ENCODE data around the gene TNFRSF6B.

TNFRSF6B gene

DNA sequence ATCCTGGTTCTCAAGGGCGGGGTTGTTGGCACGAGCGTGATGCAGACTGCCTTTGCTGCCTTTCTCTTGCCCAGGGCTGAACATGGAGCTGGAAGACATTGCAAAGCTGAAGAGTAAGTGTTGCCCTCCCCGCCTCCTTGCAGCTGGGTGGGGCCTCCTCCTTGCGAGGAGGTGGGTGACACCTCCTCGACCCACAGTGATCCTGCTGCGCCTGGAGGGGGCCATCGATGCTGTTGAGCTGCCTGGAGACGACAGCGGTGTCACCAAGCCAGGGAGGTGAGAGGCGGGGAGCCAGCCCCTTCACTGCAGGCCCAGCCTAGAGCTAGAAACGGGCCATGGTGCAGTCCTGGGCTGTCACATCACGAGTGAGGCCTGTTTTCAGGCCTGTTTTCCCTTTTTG is 18.4 kb upstream of the TNFRSF6B start:
- DNase-seq (ENCODE audit: extremely low spot score): no peak
- POLR2A ChIA-PET: no interaction called here
- TF ChIP-seq, protein P1, sequence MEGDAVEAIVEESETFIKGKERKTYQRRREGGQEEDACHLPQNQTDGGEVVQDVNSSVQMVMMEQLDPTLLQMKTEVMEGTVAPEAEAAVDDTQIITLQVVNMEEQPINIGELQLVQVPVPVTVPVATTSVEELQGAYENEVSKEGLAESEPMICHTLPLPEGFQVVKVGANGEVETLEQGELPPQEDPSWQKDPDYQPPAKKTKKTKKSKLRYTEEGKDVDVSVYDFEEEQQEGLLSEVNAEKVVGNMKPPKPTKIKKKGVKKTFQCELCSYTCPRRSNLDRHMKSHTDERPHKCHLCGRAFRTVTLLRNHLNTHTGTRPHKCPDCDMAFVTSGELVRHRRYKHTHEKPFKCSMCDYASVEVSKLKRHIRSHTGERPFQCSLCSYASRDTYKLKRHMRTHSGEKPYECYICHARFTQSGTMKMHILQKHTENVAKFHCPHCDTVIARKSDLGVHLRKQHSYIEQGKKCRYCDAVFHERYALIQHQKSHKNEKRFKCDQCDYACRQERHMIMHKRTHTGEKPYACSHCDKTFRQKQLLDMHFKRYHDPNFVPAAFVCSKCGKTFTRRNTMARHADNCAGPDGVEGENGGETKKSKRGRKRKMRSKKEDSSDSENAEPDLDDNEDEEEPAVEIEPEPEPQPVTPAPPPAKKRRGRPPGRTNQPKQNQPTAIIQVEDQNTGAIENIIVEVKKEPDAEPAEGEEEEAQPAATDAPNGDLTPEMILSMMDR (IDR thresholded peaks at IDR 0.05; ENCODE audit: control extremely low read depth, extremely low read depth, low read depth, missing control alignments): no peak
- CTCF ChIA-PET: no interaction called here

DNA sequence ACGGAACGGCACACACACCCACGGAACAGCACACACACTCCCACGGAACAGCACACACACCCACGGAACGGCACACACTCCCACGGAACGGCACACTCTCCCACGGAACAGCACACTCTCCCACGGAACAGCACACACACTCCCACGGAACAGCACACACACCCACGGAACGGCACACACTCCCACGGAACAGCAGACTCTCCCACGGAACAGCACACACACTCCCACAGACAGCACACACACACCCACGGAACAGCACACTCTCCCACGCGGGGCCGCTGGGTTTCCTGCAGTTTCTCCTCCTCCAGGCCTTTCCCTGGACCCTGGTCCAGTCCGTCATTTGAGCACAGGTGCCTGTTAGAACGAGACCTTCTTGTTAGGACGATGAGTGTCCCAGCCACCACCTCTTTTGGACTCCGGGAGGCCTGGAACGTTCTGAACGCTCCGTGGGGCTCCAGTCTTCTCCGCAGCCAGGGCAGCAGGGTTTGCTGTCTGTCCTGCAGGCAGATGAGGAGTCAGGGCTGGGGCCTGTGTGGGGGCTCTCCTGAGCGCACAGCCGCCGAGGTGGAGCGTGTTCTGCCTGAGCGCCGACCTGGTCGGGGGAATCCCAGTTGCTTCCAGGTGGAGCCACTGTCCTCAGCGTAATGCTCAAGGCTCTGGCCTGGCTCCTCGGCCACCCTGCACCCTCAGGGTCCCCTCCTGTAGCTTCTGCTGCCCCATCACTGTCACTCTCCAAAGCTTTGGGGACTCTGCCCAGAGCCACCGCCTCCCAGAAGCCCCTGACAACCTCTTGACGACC is 17.6 kb upstream of the TNFRSF6B start:
- TF ChIP-seq, protein P1 (IDR thresholded peaks at IDR 0.05; ENCODE audit: control extremely low read depth, extremely low read depth, low read depth, missing control alignments): no peak
- ChIA-PET POLR2A (no interaction called here), CTCF (interaction anchor here (1.0 kb wide), 1 partner anchor 10 kb away, joined by 3 read pairs; no protein-coding TSS in a partner anchor)
- DNase-seq (ENCODE audit: extremely low spot score): no peak

DNA sequence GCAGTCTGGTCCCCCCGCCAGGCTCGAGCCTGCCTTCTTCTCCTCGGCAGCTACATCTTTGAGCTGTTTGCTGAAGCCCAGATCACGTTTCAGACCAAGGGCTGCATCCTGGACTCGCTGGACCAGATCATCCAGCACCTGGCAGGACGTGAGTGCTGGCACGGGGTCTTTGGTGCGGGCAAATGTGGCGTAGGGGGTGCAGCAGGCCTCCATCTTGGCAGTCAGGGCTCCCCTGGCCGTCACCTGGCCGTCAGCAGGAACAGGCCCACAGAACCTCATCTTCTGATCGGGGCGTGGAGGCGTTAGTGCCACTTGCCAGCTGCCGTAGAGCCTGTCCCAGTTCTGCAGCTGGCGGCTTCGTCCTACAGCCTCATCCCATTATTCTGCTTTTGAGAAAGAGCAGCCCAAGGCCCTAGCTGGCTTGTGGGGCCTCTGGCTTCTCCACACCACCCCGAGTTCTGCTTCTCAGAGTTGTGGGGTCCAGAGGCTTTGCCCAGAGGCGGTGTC is 16.6 kb upstream of the TNFRSF6B start:
- POLR2A ChIA-PET: no interaction called here
- CTCF ChIA-PET: interaction anchor here (1.0 kb wide), 1 partner anchor 11 kb away, joined by 3 read pairs; no protein-coding TSS in a partner anchor
- TF ChIP-seq, protein P1 (IDR thresholded peaks at IDR 0.05; ENCODE audit: control extremely low read depth, extremely low read depth, low read depth, missing control alignments): no peak
- no peak for DNase-seq (ENCODE audit: extremely low spot score)

DNA sequence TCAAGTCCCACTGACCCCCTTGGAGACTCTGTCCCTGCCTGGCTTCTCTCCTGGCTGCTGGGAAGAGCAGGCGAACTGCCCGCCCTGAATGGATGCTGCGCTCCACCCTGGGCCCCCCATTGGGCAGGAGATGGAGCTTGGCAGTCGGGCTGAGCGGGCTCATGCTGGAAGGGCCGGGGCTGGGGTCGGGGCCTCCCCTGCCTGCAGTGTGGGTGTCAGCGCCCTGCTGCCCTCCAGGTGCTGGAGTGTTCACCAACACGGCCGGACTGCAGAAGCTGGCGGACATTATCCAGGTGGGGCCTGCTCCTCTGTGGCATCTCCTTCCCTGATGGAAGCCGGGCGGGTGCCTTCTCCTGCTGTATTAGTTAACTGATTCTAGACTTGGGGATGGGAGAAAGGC is 16.0 kb upstream of the TNFRSF6B start:
- no peak for DNase-seq (ENCODE audit: extremely low spot score)
- ChIA-PET POLR2A (no interaction called here), CTCF (no interaction called here)
- TF ChIP-seq, protein P1 (IDR thresholded peaks at IDR 0.05; ENCODE audit: control extremely low read depth, extremely low read depth, low read depth, missing control alignments): no peak

DNA sequence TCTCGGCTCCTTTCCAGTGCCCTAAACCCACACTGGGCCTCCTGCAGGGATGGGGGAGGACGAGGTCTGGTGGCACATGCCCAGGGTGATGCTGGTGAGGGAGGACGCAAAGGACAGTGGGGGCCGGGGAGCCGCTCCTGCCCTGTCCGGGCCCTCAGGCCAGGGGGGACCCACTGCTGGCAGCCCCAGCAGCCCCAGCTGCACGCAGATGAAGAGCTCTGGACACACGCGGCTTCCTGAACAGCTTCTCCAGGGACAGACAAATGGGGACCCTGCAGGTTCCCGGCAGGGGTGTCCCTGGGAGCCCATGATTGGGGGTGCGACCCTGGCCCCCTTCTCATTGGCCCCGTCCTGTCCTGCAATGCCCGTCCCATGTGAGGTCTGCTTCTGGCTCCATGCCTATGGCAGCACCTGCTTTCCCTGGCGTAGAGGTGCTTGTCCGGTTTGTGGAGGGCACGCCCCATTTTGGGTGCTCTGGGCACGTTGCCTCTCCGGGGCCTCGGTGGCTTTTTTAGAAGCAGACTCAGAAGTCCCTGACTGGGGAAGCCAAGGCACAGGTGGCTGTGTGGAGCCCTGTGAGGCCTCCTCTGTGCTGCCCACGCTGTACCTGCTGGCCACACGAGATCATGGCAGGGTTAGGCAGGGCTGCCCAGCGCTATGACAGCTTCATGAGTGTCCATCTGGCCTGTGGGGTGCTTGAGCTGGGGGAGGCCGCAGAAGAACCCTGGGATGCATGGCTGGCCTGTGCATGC is 15.4 kb upstream of the TNFRSF6B start:
- TF ChIP-seq, protein P1 (IDR thresholded peaks at IDR 0.05; ENCODE audit: control extremely low read depth, extremely low read depth, low read depth, missing control alignments): no peak
- DNase-seq (ENCODE audit: extremely low spot score): no peak
- ChIA-PET CTCF (no interaction called here), POLR2A (no interaction called here)

DNA sequence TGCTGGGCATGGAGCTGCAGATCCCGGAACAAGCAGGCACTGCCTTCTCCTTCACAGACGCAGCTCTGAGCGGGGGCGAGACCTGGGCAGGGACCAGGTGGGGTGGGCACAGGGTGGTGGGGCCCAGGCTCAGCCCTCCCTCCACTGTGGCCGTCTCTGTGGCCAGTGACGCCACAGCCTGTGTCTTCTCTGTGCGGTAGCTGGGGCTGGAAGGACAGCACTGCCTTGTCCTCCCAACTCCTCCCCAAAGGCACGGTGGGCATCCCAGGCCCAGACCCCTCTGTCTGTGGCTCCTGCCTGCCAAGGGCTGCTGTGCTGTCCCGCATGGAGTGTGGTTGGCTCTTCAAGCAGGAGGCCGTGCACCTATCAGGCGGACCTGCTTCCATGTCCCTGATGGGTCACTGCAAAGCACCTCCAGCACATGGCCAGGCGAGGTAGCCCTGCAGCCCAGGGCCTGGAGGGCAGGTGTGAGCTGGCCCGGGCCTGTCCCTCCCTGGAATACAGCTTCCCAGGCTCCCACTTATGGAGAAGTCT is 14.8 kb upstream of the TNFRSF6B start:
- POLR2A ChIA-PET: no interaction called here
- DNase-seq (ENCODE audit: extremely low spot score): no peak
- CTCF ChIA-PET: interaction anchor here (1.1 kb wide), 1 partner anchor 20 kb away, joined by 3 read pairs; no protein-coding TSS in a partner anchor
- TF ChIP-seq, protein P1 (IDR thresholded peaks at IDR 0.05; ENCODE audit: control extremely low read depth, extremely low read depth, low read depth, missing control alignments): no peak

All from GM10248 (cell line).